H1 (cell line): ENCODE data around the gene TUT1. TPM values are rescaled to one million over a fixed set of nuclear protein-coding genes. Genes with fewer than 3 reads are reported as not detected.
A peak's percentile ranks its signal among the peaks of the same experiment; 100 is the strongest.

Experiments
- CTCF ChIA-PET: fragments of 300-600 bp; sonication (Branson Sonifier 250); formaldehyde crosslinking; loops from one replicate; lab custom pipeline; 2021; ENCODE audit not compliant: partially characterized antibody; lab: Charles Lee
- POLR2A ChIA-PET: fragments of 300-600 bp; sonication (Branson Sonifier 250); formaldehyde crosslinking; loops from one replicate; lab custom pipeline; 2021; ENCODE audit warnings: inconsistent platforms; ENCODE audit not compliant: partially characterized antibody; lab: Charles Lee
- DNase-seq, 2 experiments: peaks; one replicate each; pipeline versions ENCODE4 v3.0.0 to v3.0.0-alpha.2; 2010 to 2022; ENCODE audit warnings: low spot score in 2 of 2, low read depth in 1 of 2, mixed read lengths in 1 of 2
- FAIRE-seq: peaks from 2 replicates; lab custom pipeline; 2011; peaks lifted over from hg19 to GRCh38; lab: Jason Lieb, UNC
- H2AFZ ChIP-seq: 2 replicates; pipeline ENCODE4 v1.8.1; 2012; ENCODE audit warnings: low read length, inconsistent platforms
- H2AK5ac ChIP-seq: 2 replicates; pipeline ENCODE4 v1.6.1; 2013; ENCODE audit warnings: low read depth, low read length
- H2BK120ac ChIP-seq: replicated peaks from 2 replicates; pipeline ENCODE3; 2013; ENCODE audit warnings: low read depth, low read length, inconsistent platforms
- H2BK12ac ChIP-seq: 2 replicates; pipeline ENCODE4 v1.6.1; 2013; ENCODE audit warnings: low read depth, low read length
- H2BK15ac ChIP-seq: 2 replicates; pipeline ENCODE4 v1.6.1; 2013; ENCODE audit warnings: low read length
- H2BK20ac ChIP-seq: 2 replicates; pipeline ENCODE4 v1.6.1; 2013; ENCODE audit warnings: low read length
- H2BK5ac ChIP-seq: 2 replicates; pipeline ENCODE4 v1.6.1; 2013; ENCODE audit warnings: low read depth, low read length
- H3K14ac ChIP-seq: 2 replicates; pipeline ENCODE4 v1.6.1; 2013; ENCODE audit warnings: inconsistent platforms; ENCODE audit not compliant: insufficient read length
- H3K18ac ChIP-seq: 2 replicates; pipeline ENCODE4 v1.6.1; 2013; ENCODE audit warnings: low read length; ENCODE audit errors: extremely low read depth
- H3K23ac ChIP-seq: 2 replicates; pipeline ENCODE4 v1.6.1; 2013; ENCODE audit warnings: inconsistent platforms; ENCODE audit not compliant: insufficient read length
- H3K23me2 ChIP-seq: 2 replicates; pipeline ENCODE4 v1.6.1; 2013; ENCODE audit warnings: low read depth, low read length
- H3K27ac ChIP-seq: 2 replicates; pipeline ENCODE4 v1.6.1; 2011; ENCODE audit warnings: low read depth, low read length, inconsistent platforms
- H3K27me3 ChIP-seq, 4 experiments: replicated peaks in 1 of 4; 1 replicate in 1 of 4; 2 replicates in 3 of 4; pipeline versions ENCODE4 v1.6.1 to v1.8.1; 2011 to 2013; ENCODE audit warnings: low read length in 3 of 4, mild to moderate bottlenecking in 3 of 4, inconsistent platforms in 2 of 4, mixed read lengths in 2 of 4, moderate library complexity in 1 of 4; ENCODE audit not compliant: control insufficient read depth in 3 of 4, insufficient read depth in 3 of 4; ENCODE audit errors: extremely low read depth in 1 of 4
- H3K36me3 ChIP-seq, 4 experiments: 2 replicates each; pipeline versions ENCODE4 v1.6.1 to v1.8.1; 2011 to 2013; ENCODE audit warnings: mild to moderate bottlenecking in 4 of 4, low read length in 3 of 4, moderate library complexity in 2 of 4, control low read depth in 1 of 4, inconsistent platforms in 1 of 4; ENCODE audit not compliant: insufficient read depth in 4 of 4, control insufficient read depth in 2 of 4
- H3K4ac ChIP-seq: replicated peaks from 2 replicates; pipeline ENCODE3; 2013; ENCODE audit warnings: low read length, low read depth, mixed read lengths, inconsistent platforms; ENCODE audit not compliant: insufficient read length
- H3K4me1 ChIP-seq, 4 experiments: replicated peaks in 1 of 4; 1 replicate in 1 of 4; 2 replicates in 3 of 4; pipeline versions ENCODE4 v1.6.1 to v1.8.1; 2011 to 2013; ENCODE audit warnings: low read length in 3 of 4, inconsistent platforms in 2 of 4, mixed read lengths in 1 of 4; ENCODE audit not compliant: insufficient read depth in 4 of 4, control insufficient read depth in 3 of 4
- H3K4me2 ChIP-seq, 2 experiments: 2 replicates each; pipeline versions ENCODE4 v1.6.1 to v1.8.1; 2011 to 2013; ENCODE audit warnings: low read depth in 2 of 2, low read length in 2 of 2, control low read depth in 1 of 2, inconsistent platforms in 1 of 2, mild to moderate bottlenecking in 1 of 2; ENCODE audit not compliant: insufficient read depth in 1 of 2
- H3K4me3 ChIP-seq, 4 experiments: fragments of 200-600, 300-600 bp in 1 of 4; sonication (generic), shearing (Covaris generic), sonication (Bioruptor Twin) in 1 of 4; 2 replicates each; pipeline versions ENCODE4 v1.5.1 to v1.8.1; 2011 to 2016; ENCODE audit warnings: low read length in 4 of 4, low read depth in 3 of 4, control low read depth in 2 of 4, inconsistent platforms in 2 of 4, mild to moderate bottlenecking in 2 of 4, mixed read lengths in 1 of 4, moderate library complexity in 1 of 4; ENCODE audit not compliant: insufficient read depth in 2 of 4; ENCODE audit errors: extremely low read depth in 1 of 4
- H3K56ac ChIP-seq: replicated peaks from 2 replicates; pipeline ENCODE3; 2013; ENCODE audit warnings: low read depth, mild to moderate bottlenecking, mixed read lengths, low read length, inconsistent platforms; ENCODE audit not compliant: insufficient read length
- H3K79me1 ChIP-seq: 2 replicates; pipeline ENCODE4 v1.6.1; 2013; ENCODE audit warnings: low read depth, low read length, control low read depth
- H3K79me2 ChIP-seq, 2 experiments: 2 replicates each; pipeline versions ENCODE4 v1.6.1 to v1.8.1; 2012 to 2013; ENCODE audit warnings: low read length in 2 of 2, mild to moderate bottlenecking in 2 of 2, inconsistent platforms in 1 of 2; ENCODE audit not compliant: insufficient read depth in 2 of 2, control insufficient read depth in 1 of 2
- H3K9ac ChIP-seq, 4 experiments: replicated peaks in 1 of 4; 1 replicate in 1 of 4; 2 replicates in 3 of 4; pipeline versions ENCODE4 v1.6.1 to v1.8.1; 2011 to 2013; ENCODE audit warnings: low read depth in 3 of 4, low read length in 3 of 4, control low read depth in 2 of 4, mild to moderate bottlenecking in 2 of 4, moderate library complexity in 2 of 4, inconsistent platforms in 1 of 4; ENCODE audit errors: extremely low read depth in 1 of 4
- H3K9me3 ChIP-seq, 2 experiments: 2 replicates each; pipeline versions ENCODE4 v1.6.1 to v1.8.1; 2012 to 2013; ENCODE audit warnings: mild to moderate bottlenecking in 2 of 2, moderate library complexity in 2 of 2, control low read depth in 1 of 2, inconsistent platforms in 1 of 2, low read depth in 1 of 2, low read length in 1 of 2, mixed read lengths in 1 of 2; ENCODE audit not compliant: insufficient read depth in 2 of 2
- H4K20me1 ChIP-seq, 2 experiments: replicated peaks in 1 of 2; 2 replicates each; pipeline versions ENCODE3 to v1.8.1; 2011 to 2013; ENCODE audit warnings: inconsistent platforms in 2 of 2, low read length in 2 of 2, mild to moderate bottlenecking in 1 of 2; ENCODE audit not compliant: insufficient read depth in 2 of 2, control insufficient read depth in 1 of 2
- H4K5ac ChIP-seq: 2 replicates; pipeline ENCODE4 v1.6.1; 2013; ENCODE audit warnings: low read length, low read depth, mixed read lengths, inconsistent platforms; ENCODE audit not compliant: insufficient read length
- H4K8ac ChIP-seq: 2 replicates; pipeline ENCODE4 v1.8.0; 2013; ENCODE audit warnings: mild to moderate bottlenecking, moderate library complexity, low read length, inconsistent platforms; ENCODE audit not compliant: insufficient read depth; ENCODE audit errors: extremely low read depth
- H4K91ac ChIP-seq: replicated peaks from 2 replicates; pipeline ENCODE3; 2013; ENCODE audit warnings: low read length, mixed read lengths, inconsistent platforms; ENCODE audit not compliant: insufficient read length
- BRCA1 ChIP-seq: IDR thresholded peaks from 2 replicates; pipeline ENCODE4 v1.6.1; 2012; ENCODE audit warnings: low read depth, low read length, improper control_type of control experiment
- CHD1 ChIP-seq: IDR thresholded peaks from 2 replicates; pipeline ENCODE4 v1.6.1; 2012; ENCODE audit warnings: low read depth, low read length, improper control_type of control experiment
- CHD2 ChIP-seq: IDR thresholded peaks from 2 replicates; pipeline ENCODE4 v1.6.1; 2012; ENCODE audit warnings: low read length, improper control_type of control experiment
- CTBP2 ChIP-seq: IDR thresholded peaks from 2 replicates; pipeline ENCODE4 v1.7.0; 2011; ENCODE audit warnings: borderline replicate concordance, mild to moderate bottlenecking, moderate library complexity, mixed read lengths, low read length; ENCODE audit not compliant: insufficient read depth, insufficient read length
- CTCF ChIP-seq, 3 experiments: IDR thresholded peaks; 1 replicate in 2 of 3; 2 replicates in 1 of 3; pipeline versions ENCODE4 v1.5.1 to v1.6.1; 2011; ENCODE audit warnings: low read length in 3 of 3, mild to moderate bottlenecking in 3 of 3, inconsistent platforms in 2 of 3, low read depth in 1 of 3, moderate library complexity in 1 of 3; ENCODE audit not compliant: insufficient read depth in 1 of 3; ENCODE audit errors: control extremely low read depth in 1 of 3
- EP300 ChIP-seq, 2 experiments: IDR thresholded peaks; 1 replicate in 1 of 2; 2 replicates in 1 of 2; pipeline ENCODE4 v1.6.1; 2011 to 2012; ENCODE audit warnings: low read depth in 2 of 2, low read length in 2 of 2, mild to moderate bottlenecking in 2 of 2, borderline replicate concordance in 1 of 2, inconsistent platforms in 1 of 2, moderate library complexity in 1 of 2
- POLR2AphosphoS5 ChIP-seq: IDR thresholded peaks from 2 replicates; pipeline ENCODE4 v1.6.1; 2011; ENCODE audit warnings: low read depth, low read length
- RFX5 ChIP-seq: IDR thresholded peaks from 2 replicates; pipeline ENCODE4 v1.6.1; 2011; ENCODE audit warnings: low read depth, low read length, improper control_type of control experiment, borderline replicate concordance
- SIX5 ChIP-seq: IDR thresholded peaks from 2 replicates; pipeline ENCODE4 v1.6.1; 2011; ENCODE audit warnings: mild to moderate bottlenecking, low read depth, low read length
- SUZ12 ChIP-seq: fragments of 200-600 bp; sonication (generic); IDR thresholded peaks from 2 replicates; pipeline ENCODE4 v1.6.1; 2012; ENCODE audit warnings: mild to moderate bottlenecking, inconsistent platforms, low read length, moderate library complexity, mixed read lengths
- TEAD4 ChIP-seq: IDR thresholded peaks from 2 replicates; pipeline ENCODE4 v1.6.1; 2012; ENCODE audit warnings: low read depth, low read length, inconsistent platforms, mixed read lengths
- WGBS, 2 experiments: shearing (Covaris generic) in 1 of 2; methylation state at CpG; one replicate each; pipeline versions ENCODE4 v1.1.6 to v1.1.7; 2013 to 2015; ENCODE audit warnings: low lambda C conversion rate in 2 of 2, mixed read lengths in 2 of 2, inconsistent platforms in 1 of 2, low coverage in 1 of 2, missing lambda C conversion rate in 1 of 2; ENCODE audit not compliant: insufficient replicate concordance in 2 of 2, insufficient coverage in 1 of 2, insufficient read length in 1 of 2; ENCODE audit errors: extremely low coverage in 1 of 2, missing lambda C conversion rate in 1 of 2; 5-methylcytosine and 5-hydroxymethylcytosine counted together
- polyA plus RNA-seq, 7 experiments: library from polyadenylated mRNA; depleted of rRNA in 3 of 7; stranded (reverse) in 5 of 7; unstranded in 2 of 7; fragments of >200 nt in 5 of 7; fragments of 200-250 nt in 2 of 7; gene quantifications; 1 replicate in 5 of 7; 2 replicates in 1 of 7; 4 replicates in 1 of 7; pipeline versions ENCODE4 v1.2.1 to v1.2.3, GENCODE V29; 2011 to 2013; ENCODE audit warnings: missing spikeins in 2 of 7, mixed read lengths in 2 of 7
- total RNA-seq: library from RNA; stranded (reverse); fragmentation: NEBNext Ultra II Directional; extraction: Animal tissue kit (Norgen Biotek cat#: 25700); gene quantifications from 2 replicates; pipeline ENCODE4 v1.2.1, GENCODE V29; 2021

Gene TUT1
- total and polyA plus RNA-seq, 2 of the 8 experiments (the other 6 are each of a cell fraction or from before 2014, with no cell fraction given), result 17.8 to 24.6 TPM

GRCh38 chr11:62603072-62603408 is 11.7 kb upstream of the TUT1 start:
- H3K36me3 ChIP-seq, result peaks cover 5 to 8% (median 5%) of the 10 kb centered on the region in 4 experiments
- H2AK5ac ChIP-seq, result no peak overlapping the region
- CTCF ChIA-PET, result interaction anchor here (1.0 to 10.2 kb wide), 4 partner anchors 8 to 42 kb away, joined by 3 to 97 read pairs (median 10); partner anchors contain the start of genes EML3 and TUT1
- H3K4me2 ChIP-seq, result peak overlapping the region; percentile 72 to 83
- H2BK5ac ChIP-seq, result 0 out of 2 replicates have a peak overlapping the region, but pooled peaks have one; percentile 68
- no peak overlapping the region for H3K14ac ChIP-seq
- peaks cover 0 to 25% of the 10 kb centered on the region in 2 experiments; a peak in 2 of 4 replicates for H3K79me2 ChIP-seq
- H3K79me1 ChIP-seq, result no peaks in the 10 kb centered on the region; the same call in 1 of the 2 replicates
- DNase-seq (peak in 1 of 2 experiments; percentile 59), FAIRE-seq (no peak)
- H3K27ac ChIP-seq, result no peak overlapping the region
- no peak overlapping the region for H3K4ac ChIP-seq
- H3K4me1 ChIP-seq, result peaks cover 10 to 35% (median 17%) of the 10 kb centered on the region in 4 experiments
- no peak overlapping the region for H2BK20ac ChIP-seq
- no peak overlapping the region for H2BK120ac ChIP-seq
- no peak overlapping the region for H3K23ac ChIP-seq
- no peak overlapping the region for H4K91ac ChIP-seq
- peaks cover 17% of the 10 kb centered on the region; the same call in 1 of the 2 replicates for H3K23me2 ChIP-seq
- H2BK15ac ChIP-seq, result peak overlapping the region; percentile 88; the same call in 1 of the 2 replicates
- POLR2A ChIA-PET, result interaction anchor here (0.8 to 15.8 kb wide), 9 partner anchors 7 to 238 kb away, joined by 3 to 235 read pairs (median 16); partner anchors contain the start of genes B3GAT3, C11orf98, CSKMT and EEF1G
- H4K20me1 ChIP-seq, result peaks cover under 1 to 6% of the 10 kb centered on the region in 2 experiments
- peaks cover 0 to 13% (median 11%) of the 10 kb centered on the region in 4 experiments; a peak in 6 of 7 replicates for H3K27me3 ChIP-seq
- no peak overlapping the region for H3K56ac ChIP-seq
- WGBS, 2 experiments, result 36% methylated on average over 11 of the region's 13 CpGs; no CpG with 5 or more reads in 1 of the 2 experiments
- peak overlapping the region; percentile 86 for H4K8ac ChIP-seq
- peak overlapping the region; percentile 84 for H3K18ac ChIP-seq
- no peak overlapping the region for H2BK12ac ChIP-seq
- no peaks in the 10 kb centered on the region for H3K9me3 ChIP-seq
- H2AFZ ChIP-seq, result no peak overlapping the region
- H3K4me3 ChIP-seq, result peak overlapping the region; percentile 74 to 86 (median 84)
- peak overlapping the region in 2 of 4 experiments; percentile 20 to 55; a peak in 2 of 7 replicates for H3K9ac ChIP-seq
- no peak overlapping the region for H4K5ac ChIP-seq
- TF ChIP-seq CTCF (IDR thresholded peaks at IDR 0.05; ENCODE audit: control extremely low read depth in 1 of 3, insufficient read depth in 1 of 3, low read depth in 1 of 3, low read length in 3 of 3) (no peak), EP300 (IDR thresholded peaks at IDR 0.05; ENCODE audit: borderline replicate concordance in 1 of 2, low read depth in 2 of 2, low read length in 2 of 2) (no peak), CTBP2 (no peak), CHD1 (no peak), RFX5 (no peak), TEAD4 (no peak), BRCA1 (no peak), CHD2 (no peak), POLR2AphosphoS5 (no peak), SIX5 (no peak), SUZ12 (no peak)
